Measurements from ENCODE around the gene NUB1.

Gene NUB1

GRCh38 chr7:151368136-151368571 lies 26.5 kb downstream of the NUB1 start:
- H3K36me3 ChIP-seq (ENCODE audit: insufficient read depth, low read length) = peaks cover 8% of the 10 kb centered on the region
- H4K20me1 ChIP-seq (ENCODE audit: insufficient read depth, low read length) = no peaks in the 10 kb centered on the region
- H3K27me3 ChIP-seq (ENCODE audit: insufficient read depth, low read length) = no peaks in the 10 kb centered on the region
- no peak overlapping the region for H3K9ac ChIP-seq (ENCODE audit: low read length)
- no peaks in the 10 kb centered on the region for H3K79me2 ChIP-seq (ENCODE audit: insufficient read depth, low read length)
- no peaks in the 10 kb centered on the region for H3K9me3 ChIP-seq (ENCODE audit: low read length)
- TF ChIP-seq EZH2 (IDR thresholded peaks at IDR 0.05; ENCODE audit: borderline replicate concordance, low read length) (no peak), CTCF (IDR thresholded peaks at IDR 0.05; ENCODE audit: low read length) (peak; percentile 99)
- H3K4me3 ChIP-seq (ENCODE audit: low read depth, low read length, poor library complexity, severe bottlenecking) = no peak overlapping the region
- H3K4me1 ChIP-seq (ENCODE audit: insufficient read depth, low read length, severe bottlenecking) = peaks cover 4% of the 10 kb centered on the region
- H3K9me2 ChIP-seq (ENCODE audit: low read depth, low read length) = no peaks in the 10 kb centered on the region
- H2AFZ ChIP-seq (ENCODE audit: low read length) = no peak overlapping the region
- no peak overlapping the region for H3K4me2 ChIP-seq (ENCODE audit: low read length)
- H3K27ac ChIP-seq (ENCODE audit: low read depth, low read length, poor library complexity, severe bottlenecking) = no peak overlapping the region
- no peaks in the 10 kb centered on the region for H3F3A ChIP-seq (ENCODE audit: insufficient read depth, low read length)

- no peaks in the 10 kb centered on the region for H3K27me3 ChIP-seq (ENCODE audit: insufficient read depth, low read length)
- no peaks in the 10 kb centered on the region for H3F3A ChIP-seq (ENCODE audit: insufficient read depth, low read length)
- no peak overlapping the region for H3K4me3 ChIP-seq (ENCODE audit: low read depth, low read length, poor library complexity, severe bottlenecking)
- peaks cover 4% of the 10 kb centered on the region for H3K4me1 ChIP-seq (ENCODE audit: insufficient read depth, low read length, severe bottlenecking)
- H3K36me3 ChIP-seq (ENCODE audit: insufficient read depth, low read length) = peaks cover 10% of the 10 kb centered on the region; the same call in 1 of the 2 replicates
- H3K9me3 ChIP-seq (ENCODE audit: low read length) = no peaks in the 10 kb centered on the region
- no peaks in the 10 kb centered on the region for H3K79me2 ChIP-seq (ENCODE audit: insufficient read depth, low read length)
- H3K27ac ChIP-seq (ENCODE audit: low read depth, low read length, poor library complexity, severe bottlenecking) = no peak overlapping the region
- no peak overlapping the region for H3K4me2 ChIP-seq (ENCODE audit: low read length)
- H2AFZ ChIP-seq (ENCODE audit: low read length) = no peak overlapping the region
- no peaks in the 10 kb centered on the region for H4K20me1 ChIP-seq (ENCODE audit: insufficient read depth, low read length)
- H3K9ac ChIP-seq (ENCODE audit: low read length) = no peak overlapping the region
- TF ChIP-seq EZH2 (IDR thresholded peaks at IDR 0.05; ENCODE audit: borderline replicate concordance, low read length) (no peak), CTCF (IDR thresholded peaks at IDR 0.05; ENCODE audit: low read length) (no peak)
- no peaks in the 10 kb centered on the region for H3K9me2 ChIP-seq (ENCODE audit: low read depth, low read length)
These were observed 29.7 kb downstream of the NUB1 start for GRCh38 chr7:151371266-151371665.

- peaks cover 13% of the 10 kb centered on the region for H3K36me3 ChIP-seq (ENCODE audit: insufficient read depth, low read length)
- no peaks in the 10 kb centered on the region for H3F3A ChIP-seq (ENCODE audit: insufficient read depth, low read length)
- no peak overlapping the region for H3K9ac ChIP-seq (ENCODE audit: low read length)
- H2AFZ ChIP-seq (ENCODE audit: low read length) = no peak overlapping the region
- H3K27me3 ChIP-seq (ENCODE audit: insufficient read depth, low read length) = no peaks in the 10 kb centered on the region
- H4K20me1 ChIP-seq (ENCODE audit: insufficient read depth, low read length) = no peaks in the 10 kb centered on the region
- H3K4me1 ChIP-seq (ENCODE audit: insufficient read depth, low read length, severe bottlenecking) = peaks cover 4% of the 10 kb centered on the region
- TF ChIP-seq CTCF (IDR thresholded peaks at IDR 0.05; ENCODE audit: low read length) = no peak
- no peak for TF ChIP-seq EZH2 (IDR thresholded peaks at IDR 0.05; ENCODE audit: borderline replicate concordance, low read length)
- no peak overlapping the region for H3K4me3 ChIP-seq (ENCODE audit: low read depth, low read length, poor library complexity, severe bottlenecking)
- H3K4me2 ChIP-seq (ENCODE audit: low read length) = no peak overlapping the region
- no peaks in the 10 kb centered on the region for H3K9me3 ChIP-seq (ENCODE audit: low read length)
- H3K27ac ChIP-seq (ENCODE audit: low read depth, low read length, poor library complexity, severe bottlenecking) = no peak overlapping the region
- H3K79me2 ChIP-seq (ENCODE audit: insufficient read depth, low read length) = no peaks in the 10 kb centered on the region
- no peaks in the 10 kb centered on the region for H3K9me2 ChIP-seq (ENCODE audit: low read depth, low read length)
These were observed 31.1 kb downstream of the NUB1 start for GRCh38 chr7:151372612-151373265.
